Heart right ventricle (tissue), 16 donors: Measurements from ENCODE around the gene PAX2. TPM values are rescaled to one million over a fixed set of nuclear protein-coding genes. Genes with fewer than 3 reads are reported as not detected.

ENCODE experiments used
- ATAC-seq, 8 donors: fragments of 200-7000 bp; cut with Tn5 transposase; one replicate each; pipeline ENCODE4 v1.9.1; 2020; ENCODE audit warnings: mild to moderate bottlenecking in 8 of 8, moderate library complexity in 8 of 8, moderate number of reproducible peaks in 1 of 8
- DNase-seq, 2 donors: peaks; one replicate each; pipeline ENCODE4 v3.0.0-alpha.2; 2020
- H3K27ac ChIP-seq, 10 donors: fragments of 200-600 bp; sonication (generic) in 2 of 10; one replicate each; pipeline versions ENCODE4 v1.5.0 to v1.8.0; 2020 to 2022; ENCODE audit warnings: mild to moderate bottlenecking in 3 of 10
- H3K27me3 ChIP-seq, 7 donors: fragments of 200-600 bp; one replicate each; pipeline ENCODE4 v1.8.0; 2021 to 2022; ENCODE audit warnings: mild to moderate bottlenecking in 2 of 7
- H3K36me3 ChIP-seq, 9 donors: fragments of 200-600 bp; sonication (generic) in 1 of 9; one replicate each; pipeline versions ENCODE4 v1.5.0 to v1.8.0; 2020 to 2022; ENCODE audit warnings: mild to moderate bottlenecking in 2 of 9
- H3K4me1 ChIP-seq, 9 donors: fragments of 200-600 bp; sonication (generic) in 1 of 9; one replicate each; pipeline versions ENCODE4 v1.5.0 to v1.8.0; 2020 to 2022; ENCODE audit warnings: mild to moderate bottlenecking in 4 of 9
- H3K4me3 ChIP-seq, 10 donors: fragments of 200-600 bp; sonication (generic) in 2 of 10; one replicate each; pipeline versions ENCODE4 v1.5.0 to v1.8.0; 2020 to 2022; ENCODE audit warnings: mild to moderate bottlenecking in 7 of 10, moderate library complexity in 2 of 10
- H3K9me3 ChIP-seq, 11 donors: fragments of 200-600 bp in 10 of 11; sonication (generic) in 2 of 11; one replicate each; pipeline versions ENCODE4 v1.5.0 to v1.8.0; 2013 to 2022; ENCODE audit warnings: mild to moderate bottlenecking in 2 of 11, control low read depth in 1 of 11, moderate library complexity in 1 of 11
- CTCF ChIP-seq, 9 donors: fragments of 200-600 bp; sonication (generic) in 2 of 9; IDR thresholded peaks; one replicate each; pipeline versions ENCODE4 v1.5.0 to v1.8.0; 2021 to 2022; ENCODE audit warnings: antibody characterized with exemption in 9 of 9, mild to moderate bottlenecking in 5 of 9, moderate library complexity in 1 of 9
- WGBS, 2 donors: extraction: QIAGEN DNeasy Blood & Tissue Kit; methylation state at CpG; one replicate each; pipeline ENCODE4 v1.1.7; 2013; ENCODE audit warnings: inconsistent platforms in 1 of 2; 5-methylcytosine and 5-hydroxymethylcytosine counted together
- intact Hi-C, 10 donors: fragments of 100-400 bp; cut with DNase I; formaldehyde crosslinking; loops; one replicate each; pipeline versions ENCODE4 v1.11.1 to v1.14.2; 2022
- polyA plus RNA-seq, 2 donors: library from polyadenylated mRNA; stranded (reverse); fragments of 200-250 nt; gene quantifications; one replicate each; pipeline ENCODE4 v1.2.3, GENCODE V29; 2013
- total RNA-seq, 10 donors: library from RNA; stranded (reverse); fragmentation: NEBNext Ultra II Directional in 3 of 10; extraction: Animal tissue kit (Norgen Biotek cat#: 25700) in 3 of 10; gene quantifications; one replicate each; pipeline versions ENCODE4 v1.2.1 to v1.2.4, GENCODE V29; 2021 to 2023
- donor health status: Arrhythmogenic right ventricular cardiomyopathy.
- donor health status: ischemic (EF 13 %, LVEDD 7.1; RV severe dilation, severe dysfunction).
- donor health status: healthy with polysubstance abuse.
- donor health status: DM: no; HTN: yes; CAD: no.
- donor health status: DM: no; HTN: no; CAD: no.
- donor health status: ischemic (EF 25% LVEDD 6.9; RV normal size, moderate dysfunction).
- donor health status: ischemic (EF 25% LVEDD 5.7; RV mildly dilated, moderate dysfunction).
- donor health status: healthy.
- donor health status: DM: yes; HTN: yes; CAD: no.
- donor health status: Ischemic cardiomyopathy.
- donor health status: ischemic (EF 35%, LVEDD 5.7; RV mildly dilated, moderate dysfunction).
- donor health status: nonischemic (EF 11% LVEDD 7.7; RV severe dilation, severe dysfunction).
- donor health status: DM: yes; HTN: yes; CAD: no.
- donor health status: PGD.
- donor health status: ischemic (EF 29% LVEDD 5.4; RV normal size, mild dysfunction).
- donor health status: nonischemic (EF 23%, LVEDD 6.1; RV moderate dilation, normal function).

PAX2 gene
- total and polyA plus RNA-seq, 12 donors = not detected

GRCh38 chr10:100705139-100705538 lies 40.2 kb upstream of the PAX2 start:
- Histone ChIP-seq H3K36me3 (no peaks in the 10 kb centered on the region), H3K27me3 (peaks cover 0 to 73% (median 62%) of the 10 kb centered on the region in 7 donors), H3K9me3 (no peaks in the 10 kb centered on the region), H3K4me1 (peaks cover 0 to 5% (median 0%) of the 10 kb centered on the region in 9 donors), H3K4me3 (no peak overlapping the region), H3K27ac (no peak overlapping the region)
- DNase-seq (no peak), ATAC-seq (no peak)
- TF ChIP-seq CTCF (IDR thresholded peaks at IDR 0.05) = no peak
- intact Hi-C loops = no loop called here
- 81 to 86% methylated on average over 9 of the region's 9 CpGs for WGBS, 2 donors

GRCh38 chr10:100707261-100707848 lies 38.0 kb upstream of the PAX2 start:
- WGBS, 2 donors = 73 to 79% methylated on average over 6 of the region's 6 CpGs
- no peak overlapping the region for H3K4me3 ChIP-seq
- ATAC-seq (no peak), DNase-seq (no peak)
- H3K27me3 ChIP-seq = peaks cover 0 to 83% (median 74%) of the 10 kb centered on the region in 7 donors
- H3K9me3 ChIP-seq = no peaks in the 10 kb centered on the region
- intact Hi-C loops = no loop called here
- TF ChIP-seq CTCF (IDR thresholded peaks at IDR 0.05) = no peak
- no peak overlapping the region for H3K27ac ChIP-seq
- H3K36me3 ChIP-seq = no peaks in the 10 kb centered on the region
- H3K4me1 ChIP-seq = peaks cover 0 to 8% (median 0%) of the 10 kb centered on the region in 9 donors

- TF ChIP-seq CTCF (IDR thresholded peaks at IDR 0.05) = no peak
- H3K9me3 ChIP-seq = no peaks in the 10 kb centered on the region
- whole genome bisulfite sequencing, 2 donors = 7 to 10% methylated on average over 26 of the region's 26 CpGs
- H3K27me3 ChIP-seq = peaks cover 7 to 99% (median 91%) of the 10 kb centered on the region in 7 donors
- no peak overlapping the region for H3K27ac ChIP-seq
- H3K36me3 ChIP-seq = no peaks in the 10 kb centered on the region
- DNase-seq (no peak), ATAC-seq (no peak)
- H3K4me3 ChIP-seq = peak overlapping the region in 3 of 10 donors; percentile 19 to 33 (median 23)
- peaks cover 0 to 8% (median 3%) of the 10 kb centered on the region in 9 donors for H3K4me1 ChIP-seq
- intact Hi-C loops = no loop called here
Observed at GRCh38 chr10:100709146-100710082, 36.0 kb upstream of the PAX2 start.

- Histone ChIP-seq H3K27ac (no peak overlapping the region), H3K4me1 (peaks cover 0 to 8% (median 3%) of the 10 kb centered on the region in 9 donors), H3K27me3 (peaks cover 14 to 99% (median 92%) of the 10 kb centered on the region in 7 donors), H3K9me3 (no peaks in the 10 kb centered on the region), H3K4me3 (peak overlapping the region in 4 of 10 donors; percentile 17 to 33 (median 21)), H3K36me3 (no peaks in the 10 kb centered on the region)
- no peak for TF ChIP-seq CTCF (IDR thresholded peaks at IDR 0.05)
- 3% methylated on average over 45 to 48 of the region's 48 CpGs for WGBS, 2 donors
- intact Hi-C loops = no loop called here
- no peak for DNase-seq
- ATAC-seq = no peak
Observed at GRCh38 chr10:100710151-100710871, 35.1 kb upstream of the PAX2 start.
